Stimulated activated CD8-positive, alpha-beta memory T cell treated with anti-CD3 and anti-CD28 coated beads, Interleukin-4, amount 100 ng/mL, for 48 hours (primary cell): ENCODE results near the gene HBA2.
"Not testable (repeated sequence)": the region's sequence is repeated elsewhere in the genome, so short reads cannot be mapped to it uniquely, and the experiment has no call there.

ENCODE experiments used
- DNase-seq: peaks from one replicate; pipeline ENCODE4 v3.0.0-alpha.2; 2020

The HBA2 gene

DNA sequence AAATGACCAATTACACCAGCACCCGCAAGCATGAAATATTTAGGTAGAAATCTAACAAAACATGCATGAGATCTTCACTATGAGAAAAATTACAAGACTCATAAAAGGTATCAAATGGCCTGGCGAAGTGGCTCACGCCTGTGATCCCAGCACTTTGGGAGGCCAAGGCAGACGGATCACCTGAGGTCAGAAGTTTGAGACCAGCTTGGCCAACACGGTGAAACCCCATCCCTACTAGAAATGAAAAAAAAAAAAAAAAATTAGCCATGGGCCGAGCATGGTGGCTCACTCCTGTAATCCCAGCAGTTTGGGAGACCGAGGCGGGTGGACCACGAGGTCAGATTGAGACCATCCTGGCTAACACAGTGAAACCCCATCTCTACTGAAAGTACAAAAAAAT is 31.4 kb downstream of the HBA2 start:
- DNase-seq: not testable (repeated sequence)

DNA sequence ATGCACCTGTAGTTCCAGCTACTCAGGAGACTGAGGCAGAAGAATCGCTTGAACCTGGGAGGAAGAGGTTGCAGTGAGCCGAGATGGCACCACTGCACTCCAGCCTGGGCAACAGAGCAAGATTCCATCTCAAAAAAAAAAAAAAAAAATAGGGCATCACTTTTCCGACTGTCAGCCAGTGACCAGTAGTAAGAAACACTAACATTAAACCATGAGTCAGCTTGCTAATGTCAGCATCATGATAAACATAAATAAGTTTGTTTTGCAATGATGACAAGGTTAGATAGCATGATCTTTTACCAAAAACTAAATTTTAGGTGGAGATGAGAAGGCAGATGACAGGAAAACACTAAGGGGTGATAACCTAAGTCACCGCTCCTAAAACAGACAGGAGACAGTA is 36.7 kb downstream of the HBA2 start:
- DNase-seq: not testable (repeated sequence)

DNA sequence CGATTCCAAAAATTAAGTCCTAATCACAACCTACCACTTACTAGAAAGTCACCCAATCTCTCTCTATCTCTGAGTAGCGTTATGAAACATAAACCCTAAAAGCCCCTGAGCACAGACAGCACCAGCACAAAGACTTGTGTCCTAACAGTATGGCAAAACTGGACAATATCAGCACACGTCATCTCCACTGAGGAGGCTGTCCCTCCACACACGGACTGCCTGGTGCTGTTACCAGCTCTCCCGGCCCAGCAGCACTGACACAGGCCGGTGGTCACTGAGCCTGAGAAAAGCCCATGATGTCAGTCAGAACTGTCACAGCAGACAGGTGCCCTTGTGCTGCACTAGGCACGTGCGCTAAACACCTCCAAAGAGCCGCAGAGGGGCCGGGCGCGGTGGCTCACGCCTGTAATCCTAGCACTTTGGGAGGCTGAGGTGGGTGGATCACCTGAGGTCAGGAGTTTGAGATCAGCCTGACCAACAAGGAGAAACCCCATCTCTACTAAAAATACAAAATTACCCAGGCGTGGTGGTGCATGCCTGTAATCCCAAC is 39.0 kb downstream of the HBA2 start:
- not testable (repeated sequence) for DNase-seq

DNA sequence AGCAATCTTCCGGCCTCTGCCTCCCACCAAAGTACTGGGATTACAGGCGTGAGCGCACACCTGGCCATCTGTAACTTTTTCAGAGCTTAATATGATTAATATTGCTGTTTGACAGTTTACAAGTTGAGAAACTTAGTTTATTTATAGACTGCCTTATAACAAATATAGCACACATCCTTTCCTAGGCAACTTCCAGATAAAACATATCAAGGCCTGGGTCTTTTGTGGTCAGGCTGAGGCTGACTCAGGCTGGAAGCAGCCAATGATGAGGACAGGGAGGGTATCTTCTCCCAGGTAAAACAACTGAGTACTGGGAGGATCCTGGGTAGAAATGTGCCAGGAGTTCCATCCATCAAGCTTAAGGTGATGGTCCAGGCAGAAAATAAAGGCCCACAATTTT is 40.3 kb downstream of the HBA2 start:
- no peak for DNase-seq

DNA sequence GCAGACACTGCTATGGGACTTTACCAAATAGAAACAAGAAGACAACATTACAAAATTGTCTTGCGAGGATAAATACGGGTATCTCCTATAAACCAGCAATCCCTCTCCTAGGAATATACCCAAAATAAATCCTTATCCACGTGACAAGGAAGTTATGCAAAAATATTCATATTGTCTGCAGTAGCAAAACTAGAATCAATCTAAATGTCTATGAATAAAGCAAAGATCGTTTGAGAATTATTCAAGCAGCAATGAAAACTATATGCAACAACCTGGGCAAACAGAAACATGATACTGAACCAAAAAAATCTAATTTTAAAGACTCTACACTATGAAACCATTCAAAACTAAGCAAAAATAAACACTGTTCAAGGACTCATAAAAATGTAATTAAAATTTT is 47.3 kb downstream of the HBA2 start:
- DNase-seq: no peak
